ENCODE measurements around the gene ATG13.

GRCh38 chr11:46694607-46695006, 77.3 kb downstream of the ATG13 start:
- TF ChIP-seq POLR2AphosphoS5 (IDR thresholded peaks at IDR 0.05; ENCODE audit: low read depth, low read length) (no peak), TAF1 (IDR thresholded peaks at IDR 0.05; ENCODE audit: borderline replicate concordance, insufficient read depth, low read length) (no peak)

Data from PFSK-1 (cell line).